Skin epidermis (tissue), 12 donors: ENCODE data around the gene SNCB.
A peak's percentile ranks its signal among the peaks of the same experiment; 100 is the strongest.

Experiments used
- H3K27ac ChIP-seq, 21 experiments: fragments of 200-600 bp; sonication (generic) in 11 of 21; one replicate each; pipeline ENCODE4 v1.5.0; 2020; ENCODE audit warnings: mild to moderate bottlenecking in 3 of 21, inconsistent platforms in 2 of 21, moderate library complexity in 2 of 21
- H3K4me3 ChIP-seq, 7 experiments: fragments of 200-600 bp; sonication (generic) in 2 of 7; one replicate each; pipeline ENCODE4 v1.5.0; 2020; ENCODE audit warnings: inconsistent platforms in 2 of 7, mild to moderate bottlenecking in 2 of 7, moderate library complexity in 1 of 7

SNCB gene

DNA sequence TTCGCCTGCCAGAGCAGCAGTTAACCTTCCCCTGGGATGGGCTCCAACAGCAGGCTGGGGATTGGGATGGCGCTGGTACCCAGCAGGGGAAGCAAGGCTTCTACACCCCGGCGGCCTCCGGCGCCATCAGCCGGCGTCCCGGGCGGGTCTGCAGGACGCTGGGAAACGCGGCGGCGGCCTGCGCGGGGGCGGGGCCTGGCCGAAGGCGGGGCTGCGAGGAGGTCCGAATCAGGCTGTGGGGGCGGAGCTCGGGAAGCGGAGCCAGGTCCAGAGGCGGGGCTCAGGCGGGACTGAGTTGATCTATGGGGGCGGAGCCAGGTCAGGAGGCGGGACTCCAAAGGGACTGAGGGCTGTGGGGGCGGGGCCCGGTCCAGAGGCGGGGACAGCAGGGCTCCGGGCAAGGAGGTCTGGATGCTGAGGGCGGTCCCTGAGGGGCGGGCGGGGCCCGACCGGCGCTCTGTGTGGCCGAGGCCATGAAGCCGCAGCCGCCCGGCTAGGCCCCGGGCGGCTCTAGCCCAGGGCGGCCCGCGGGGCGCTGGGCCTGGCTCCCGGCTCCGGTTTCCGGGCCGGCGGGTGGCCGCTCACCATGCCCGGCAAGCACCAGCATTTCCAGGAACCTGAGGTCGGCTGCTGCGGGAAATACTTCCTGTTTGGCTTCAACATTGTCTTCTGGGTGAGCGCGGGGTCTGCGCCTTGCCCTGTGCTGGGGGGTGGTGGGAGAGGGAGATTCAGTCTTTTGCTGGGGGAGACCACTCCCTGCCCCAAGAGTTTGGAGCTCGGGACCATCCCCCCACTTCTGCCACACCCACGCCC is 16.9 kb upstream of the SNCB start, which contains the start of gene TSPAN17:
TSS of gene TSPAN17 (plus strand) at position 455 of the 813 bp plus-strand sequence. CDS start at position 587, 132 bp downstream.
- H3K27ac ChIP-seq, result peak within 1 kb of the TSS; percentile 27 to 91 (median 84)

GRCh38 chr5:176646707-176647029 is 16.3 kb upstream of the SNCB start:
- Histone ChIP-seq H3K4me3 (peak overlapping the region; percentile 59 to 93 (median 69)), H3K27ac (peak overlapping the region in 19 of 21 experiments; percentile 60 to 91 (median 80))

More for the DNA sequence above, 16.9 kb upstream of the SNCB start, which contains the start of gene TSPAN17:
- peak within 1 kb of the TSS; percentile 59 to 93 (median 69) for H3K4me3 ChIP-seq

GRCh38 chr5:176646049-176646706 is 15.8 kb upstream of the SNCB start:
- H3K4me3 ChIP-seq, result peak overlapping the region in 4 of 7 experiments; percentile 61 to 93 (median 66)
- H3K27ac ChIP-seq, result peak overlapping the region in 16 of 21 experiments; percentile 60 to 91 (median 75)

DNA sequence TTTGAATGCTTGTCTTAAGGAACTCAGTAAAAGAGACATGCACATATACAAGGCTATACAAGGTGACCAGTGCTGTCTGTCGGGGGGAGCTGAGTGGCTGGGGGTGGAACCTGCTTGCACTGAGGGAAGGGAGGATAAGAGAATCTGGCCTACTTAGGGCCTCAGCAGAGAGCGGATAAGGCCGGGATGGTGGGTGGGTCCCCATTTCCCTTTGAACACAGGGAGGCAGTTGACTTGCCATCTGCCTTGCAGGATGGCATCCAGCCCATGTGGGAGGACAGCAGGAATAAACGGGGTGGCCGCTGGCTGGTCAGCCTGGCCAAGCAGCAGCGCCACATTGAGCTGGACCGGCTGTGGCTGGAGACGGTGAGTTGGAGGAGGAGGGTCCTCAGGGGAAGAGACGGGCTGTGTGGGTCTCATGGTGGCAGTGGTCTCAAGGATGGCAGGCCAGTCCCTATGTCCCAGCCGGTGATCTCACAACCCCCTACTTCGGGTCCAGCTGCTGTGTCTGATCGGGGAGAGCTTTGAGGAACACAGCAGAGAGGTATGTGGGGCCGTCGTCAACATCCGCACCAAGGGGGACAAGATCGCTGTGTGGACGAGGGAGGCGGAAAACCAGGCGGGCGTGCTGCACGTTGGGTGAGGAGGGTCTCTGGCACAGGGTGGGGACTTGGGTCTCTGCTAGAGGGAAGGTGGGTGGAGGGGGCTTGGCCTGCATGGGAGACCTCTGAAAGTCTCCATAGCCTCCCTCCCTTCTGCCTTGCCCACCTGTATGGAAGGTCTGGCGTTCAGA is 14.7 kb upstream of the SNCB start:
- no peak overlapping the region for H3K4me3 ChIP-seq
- no peak overlapping the region for H3K27ac ChIP-seq

DNA sequence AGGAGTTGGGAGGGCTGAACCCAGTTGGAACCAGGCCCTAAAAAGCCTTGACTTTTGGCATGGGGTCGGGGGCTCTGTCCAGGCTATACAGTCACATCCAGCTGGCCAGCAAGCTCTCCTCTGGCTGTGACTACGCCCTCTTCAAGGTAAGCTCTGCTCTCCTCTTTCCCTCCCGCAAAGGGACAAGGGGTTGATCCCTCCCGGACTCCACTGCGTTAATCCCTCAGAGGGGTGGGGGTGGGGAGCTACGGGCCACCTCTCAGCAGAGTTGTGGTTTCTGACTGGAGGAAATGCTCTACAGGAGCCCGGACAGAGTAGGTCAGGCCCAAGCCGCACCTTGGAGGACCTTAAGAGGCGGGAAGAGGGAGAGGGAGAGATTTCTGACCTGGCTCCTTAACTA is 14.0 kb upstream of the SNCB start:
- Histone ChIP-seq H3K4me3 (no peak overlapping the region), H3K27ac (no peak overlapping the region)

- Histone ChIP-seq H3K4me3 (no peak overlapping the region), H3K27ac (no peak overlapping the region)
These were observed 13.3 kb upstream of the SNCB start for GRCh38 chr5:176643491-176644219.

DNA sequence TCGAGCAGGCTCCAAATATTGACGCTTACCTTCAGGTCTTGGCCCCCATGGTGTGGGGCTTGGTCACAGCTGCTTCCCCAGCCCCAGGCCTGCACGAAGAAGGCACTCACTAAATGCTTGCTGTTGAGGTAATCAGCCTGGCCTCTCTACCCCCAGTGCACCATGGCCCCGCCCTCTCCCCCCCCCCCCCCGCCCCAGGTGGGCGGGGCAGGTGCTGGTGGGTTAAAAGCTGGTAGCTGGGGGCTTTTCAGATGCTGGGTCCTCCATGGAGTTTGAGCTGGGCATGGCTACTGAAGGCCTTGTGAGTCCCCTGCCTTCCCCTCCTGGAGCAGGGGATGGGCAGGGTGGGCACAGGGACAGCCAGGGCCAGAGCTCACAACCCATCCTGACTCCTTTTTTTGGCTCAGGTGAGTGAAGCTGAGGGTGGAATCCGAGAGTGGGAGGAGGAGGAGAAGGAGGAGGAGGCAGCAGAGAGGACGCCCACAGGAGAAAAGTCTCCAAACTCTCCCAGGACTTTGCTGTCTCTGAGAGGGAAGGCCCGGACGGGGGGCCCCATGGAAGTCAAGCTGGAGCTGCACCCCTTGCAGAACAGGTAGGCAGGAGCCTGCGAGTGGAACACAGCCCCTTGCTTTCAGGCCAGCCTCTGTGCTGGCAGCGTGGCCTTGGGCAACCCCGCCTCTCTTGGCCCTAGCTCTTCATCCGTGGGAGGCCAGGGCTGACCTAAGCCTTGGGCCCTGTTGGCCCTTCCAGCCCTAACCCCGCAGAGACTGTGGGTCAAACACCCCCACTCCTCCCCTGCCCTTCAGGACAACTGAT is 12.5 kb upstream of the SNCB start:
- no peak overlapping the region for H3K27ac ChIP-seq
- H3K4me3 ChIP-seq, result no peak overlapping the region

GRCh38 chr5:176640616-176641015 is 10.3 kb upstream of the SNCB start:
- no peak overlapping the region for H3K27ac ChIP-seq

DNA sequence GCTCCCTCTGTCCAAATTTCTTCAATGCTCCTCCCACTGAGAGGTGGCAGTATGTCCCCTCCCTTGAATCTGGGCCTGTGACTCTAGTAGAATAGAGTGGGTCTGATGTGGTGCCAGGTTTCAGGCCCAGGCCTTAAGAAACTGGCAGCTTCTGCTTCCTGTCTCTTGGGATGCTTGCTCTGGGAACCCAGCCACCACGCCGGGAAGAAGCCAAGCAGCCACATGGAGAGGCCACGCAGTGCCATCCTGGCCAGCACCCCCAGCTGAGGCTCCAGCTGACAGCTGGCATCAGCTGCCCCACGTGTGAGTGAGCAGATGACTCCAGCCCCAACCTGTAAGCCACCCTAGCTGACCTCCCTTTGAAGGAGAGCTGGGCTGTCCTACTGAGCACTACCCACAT is 9.6 kb upstream of the SNCB start:
- no peak overlapping the region for H3K4me3 ChIP-seq
- H3K27ac ChIP-seq, result no peak overlapping the region

More at GRCh38 chr5:176640616-176641015, 10.3 kb upstream of the SNCB start:
- H3K4me3 ChIP-seq, result no peak overlapping the region

- H3K4me3 ChIP-seq, result no peak overlapping the region
- no peak overlapping the region for H3K27ac ChIP-seq
These were observed 8.9 kb upstream of the SNCB start for GRCh38 chr5:176639208-176639607.

- no peak overlapping the region for H3K27ac ChIP-seq
- H3K4me3 ChIP-seq, result no peak overlapping the region
These were observed 8.1 kb upstream of the SNCB start for GRCh38 chr5:176638437-176638836.

GRCh38 chr5:176637556-176637955 is 7.2 kb upstream of the SNCB start:
- Histone ChIP-seq H3K27ac (no peak overlapping the region), H3K4me3 (no peak overlapping the region)

GRCh38 chr5:176636426-176636825 is 6.1 kb upstream of the SNCB start:
- H3K27ac ChIP-seq, result no peak overlapping the region
- H3K4me3 ChIP-seq, result no peak overlapping the region

- Histone ChIP-seq H3K4me3 (no peak overlapping the region), H3K27ac (no peak overlapping the region)
These were observed 3.3 kb upstream of the SNCB start for GRCh38 chr5:176633598-176633997.

DNA sequence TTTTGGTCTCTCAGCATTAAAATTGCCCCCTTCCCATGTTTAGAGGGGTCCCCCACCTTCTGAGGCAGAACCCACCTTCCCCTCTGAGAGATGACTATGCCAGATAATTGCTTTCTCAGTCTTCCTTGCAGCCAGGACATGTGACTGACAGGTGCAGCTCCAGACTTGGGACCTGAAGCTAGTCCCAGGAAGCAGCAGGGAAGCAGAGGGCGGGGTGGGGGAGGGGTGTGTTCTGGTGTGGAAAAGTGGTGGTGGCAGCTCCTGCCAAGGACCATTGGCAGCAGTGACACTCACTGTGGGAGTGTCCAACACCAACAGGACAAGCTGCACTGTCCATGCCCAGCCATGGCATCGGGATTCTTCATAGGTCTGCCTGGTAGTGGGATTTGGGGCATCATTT is 2.4 kb upstream of the SNCB start:
- no peak overlapping the region for H3K27ac ChIP-seq
- H3K4me3 ChIP-seq, result no peak overlapping the region

DNA sequence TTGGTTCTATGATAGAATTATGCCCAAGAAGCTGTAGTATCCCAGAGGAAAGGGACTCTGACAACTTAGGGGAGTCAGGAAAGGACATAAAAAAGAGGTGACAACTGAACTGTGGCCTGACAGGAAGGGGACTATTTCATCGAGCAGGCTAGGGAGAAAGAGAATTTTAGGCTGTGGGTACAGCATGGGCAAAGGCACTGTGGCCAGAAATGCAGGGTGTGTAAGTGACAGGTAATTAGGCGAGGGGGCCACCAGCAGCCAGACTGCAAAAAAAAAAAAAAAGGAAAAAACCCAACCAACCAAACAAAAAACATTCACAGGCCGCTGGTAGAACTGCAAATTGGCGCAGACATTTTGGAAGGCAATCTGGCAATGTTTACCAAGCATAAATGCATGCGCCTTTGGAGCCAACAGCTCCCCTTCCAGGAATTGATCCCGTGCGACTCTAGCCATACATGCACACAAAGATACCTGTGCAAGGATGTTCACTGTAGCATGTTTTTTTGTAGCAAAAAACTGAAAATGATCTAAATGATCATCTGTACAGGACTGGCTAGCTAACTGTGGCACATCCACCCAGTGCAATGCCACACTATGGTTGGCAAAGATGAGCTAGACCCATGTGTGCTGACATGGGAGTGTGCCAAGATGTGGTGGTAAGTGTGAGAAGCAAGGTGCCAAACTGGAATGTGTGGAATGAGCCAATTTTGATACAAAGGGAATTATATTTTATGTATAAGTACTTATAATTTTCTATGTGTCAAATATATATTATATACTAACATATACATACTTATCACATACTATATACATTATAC is 1.3 kb upstream of the SNCB start:
- H3K27ac ChIP-seq, result no peak overlapping the region

DNA sequence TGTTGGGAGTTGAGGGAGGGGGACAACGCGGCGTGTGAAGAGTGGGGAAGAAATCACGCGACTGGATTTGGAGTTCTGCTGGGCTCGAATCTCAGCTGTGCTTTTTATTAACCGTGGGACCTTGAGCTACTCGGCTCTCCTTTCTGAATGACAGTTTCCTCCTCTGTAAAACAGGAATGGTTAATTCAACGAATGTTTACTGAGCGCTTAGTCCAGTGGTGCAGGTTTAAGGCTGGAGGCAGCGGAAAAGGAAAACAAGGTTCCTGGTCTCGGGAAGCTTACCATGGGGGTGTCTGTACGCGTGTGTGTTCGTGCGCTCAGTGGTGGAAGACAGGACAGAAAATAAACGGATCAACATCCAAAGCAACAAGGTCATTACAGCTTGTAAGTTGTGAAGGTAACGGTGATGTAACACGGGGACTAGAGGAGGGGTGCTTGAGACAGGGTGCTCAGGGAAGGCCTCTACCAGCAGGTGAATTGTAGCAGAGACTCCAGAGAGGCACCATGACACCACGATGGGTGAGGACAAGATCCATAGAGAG is 418 bp upstream of the SNCB start:
- Histone ChIP-seq H3K4me3 (peak overlapping the region in 5 of 7 experiments; percentile 5 to 27 (median 20)), H3K27ac (no peak overlapping the region)

More for the DNA sequence above, 1.3 kb upstream of the SNCB start:
- no peak overlapping the region for H3K4me3 ChIP-seq
